SKM-1 treated with dmso at 0.1 percent for 144 hours (cell line): Measurements from ENCODE around the gene C11orf42.

Source experiments
- DNase-seq: peaks from one replicate; lab custom pipeline; 2025; ENCODE audit not compliant: unreplicated experiment; lab: John Stamatoyannopoulos, UW

C11orf42 gene

GRCh38 chr11:6205366-6205765, at the start of gene C11orf42:
Gene C11orf42 (plus strand): TSS chr11:6205557. CDS start chr11:6205616, 59 bp downstream.
- DNase-seq: no peak

- DNase-seq: no peak
Measured at GRCh38 chr11:6156628-6157359, 48.6 kb upstream of the C11orf42 start.

GRCh38 chr11:6170226-6170625, 35.1 kb upstream of the C11orf42 start, which contains the start of gene OR52B2:
Gene OR52B2 (minus strand): TSS chr11:6170326. CDS start chr11:6170326, 0 bp downstream.
- DNase-seq: no peak

- DNase-seq: no peak
Measured at GRCh38 chr11:6175440-6175839, 29.9 kb upstream of the C11orf42 start.

- peak; percentile 62 for DNase-seq
Measured at GRCh38 chr11:6191742-6192141, 13.6 kb upstream of the C11orf42 start.

GRCh38 chr11:6194065-6194581, 11.2 kb upstream of the C11orf42 start:
- no peak for DNase-seq

GRCh38 chr11:6196396-6196795, 9.0 kb upstream of the C11orf42 start:
- no peak for DNase-seq

GRCh38 chr11:6197466-6198200, 7.7 kb upstream of the C11orf42 start:
- DNase-seq: no peak

GRCh38 chr11:6199174-6199810, 6.1 kb upstream of the C11orf42 start, which contains the start of gene OR52W1:
Gene OR52W1 (plus strand): TSS chr11:6199224. CDS start chr11:6199224, 0 bp downstream.
- no peak for DNase-seq

GRCh38 chr11:6200975-6201374, 4.4 kb upstream of the C11orf42 start:
- peak; percentile 98 for DNase-seq

GRCh38 chr11:6201481-6201880, 3.9 kb upstream of the C11orf42 start:
- peak; percentile 47 for DNase-seq

GRCh38 chr11:6202041-6202440, 3.3 kb upstream of the C11orf42 start:
- no peak for DNase-seq

- DNase-seq: no peak
Measured at GRCh38 chr11:6203327-6203726, 2.0 kb upstream of the C11orf42 start.

- DNase-seq: peak; percentile 77
Measured at GRCh38 chr11:6204706-6205105, 651 bp upstream of the C11orf42 start.

- DNase-seq: no peak
Measured at GRCh38 chr11:6206456-6207180, 1.3 kb downstream of the C11orf42 start.

- no peak for DNase-seq
Measured at GRCh38 chr11:6209801-6210200, 4.4 kb downstream of the C11orf42 start.

- no peak for DNase-seq
Measured at GRCh38 chr11:6210274-6210955, 5.1 kb downstream of the C11orf42 start.

GRCh38 chr11:6214530-6214929, 9.2 kb downstream of the C11orf42 start:
- no peak for DNase-seq

- DNase-seq: no peak
Measured at GRCh38 chr11:6216501-6216900, 11.1 kb downstream of the C11orf42 start.

GRCh38 chr11:6217722-6218121, 12.4 kb downstream of the C11orf42 start:
- DNase-seq: no peak
